HCT116 (cell line): ENCODE data around the gene AMN. TPM values are rescaled to one million over a fixed set of nuclear protein-coding genes. Genes with fewer than 3 reads are reported as not detected.

Source experiments
- ATAC-seq: fragments of 200-7000 bp; cut with Tn5 transposase; 2 replicates; pipeline ENCODE4 v1.9.1; 2020; ENCODE audit warnings: mild to moderate bottlenecking, moderate library complexity
- BruUV-seq: library from RNA; stranded (reverse); fragments of 400-500 nt; replicated peaks from 2 replicates; lab custom pipeline; 2021; lab: Mats Ljungman, UMichigan
- CTCF ChIA-PET: fragments of 300-600 bp; sonication (Branson Sonifier 250); formaldehyde crosslinking; loops from one replicate; lab custom pipeline; 2021; ENCODE audit warnings: antibody characterized with exemption; lab: Charles Lee
- POLR2A ChIA-PET: fragments of 300-600, 350-600 bp; sonication (Branson Sonifier 250); formaldehyde crosslinking; loops from one replicate; lab custom pipeline; 2021; ENCODE audit warnings: antibody characterized with exemption; lab: Charles Lee
- RAD21 ChIA-PET, 2 experiments: fragments of 300-600 bp; sonication (Branson Sonifier 250); formaldehyde crosslinking; loops; one replicate each; lab custom pipeline; 2023; ENCODE audit warnings: low total read pairs in 2 of 2; ENCODE audit not compliant: uncharacterized antibody in 2 of 2, unreplicated experiment in 2 of 2, low non-redundant PET in 1 of 2; lab: Charles Lee
- DNase-seq: peaks from one replicate; pipeline ENCODE4 v3.0.0-alpha.2; 2010; ENCODE audit warnings: low read depth, low spot score
- H2AFZ ChIP-seq: fragments of 200-600 bp; shearing (Covaris generic), sonication (generic); 2 replicates; pipeline ENCODE4 v1.6.1; 2017; ENCODE audit warnings: low read depth, mixed run types, mixed read lengths, antibody characterized with exemption, low read length; ENCODE audit not compliant: poor library complexity, severe bottlenecking
- H3K27ac ChIP-seq: 2 replicates; pipeline ENCODE4 v1.5.1; 2012; ENCODE audit warnings: low read depth, low read length
- H3K27me3 ChIP-seq: fragments of 200-600 bp; sonication (generic); 2 replicates; pipeline ENCODE4 v1.6.1; 2016; ENCODE audit warnings: mixed run types, low read length, mixed read lengths; ENCODE audit not compliant: insufficient read depth
- H3K36me3 ChIP-seq, 2 experiments: fragments of 200-500 bp in 1 of 2; fragments of 200-600 bp in 1 of 2; sonication (Bioruptor generic) in 1 of 2; sonication (generic) in 1 of 2; 2 replicates each; pipeline versions ENCODE4 v1.5.1 to v1.6.1; 2014 to 2016; ENCODE audit warnings: low read length in 2 of 2, inconsistent platforms in 1 of 2, mixed read lengths in 1 of 2, mixed run types in 1 of 2; ENCODE audit not compliant: insufficient read depth in 2 of 2, control insufficient read depth in 1 of 2
- H3K4me1 ChIP-seq, 2 experiments: fragments of 200-600 bp in 1 of 2; sonication (generic) in 1 of 2; 2 replicates each; pipeline versions ENCODE4 v1.5.1 to v1.6.1; 2012 to 2017; ENCODE audit warnings: low read length in 2 of 2, inconsistent platforms in 1 of 2, mild to moderate bottlenecking in 1 of 2, mixed read lengths in 1 of 2, mixed run types in 1 of 2, moderate library complexity in 1 of 2; ENCODE audit not compliant: insufficient read depth in 2 of 2, control insufficient read depth in 1 of 2
- H3K4me2 ChIP-seq: fragments of 200-600 bp; sonication (generic); 2 replicates; pipeline ENCODE4 v1.6.1; 2017; ENCODE audit warnings: mixed run types, low read length, mixed read lengths
- H3K4me3 ChIP-seq, 2 experiments: fragments of 200-600 bp in 1 of 2; sonication (generic) in 1 of 2; replicated peaks in 1 of 2; 2 replicates each; pipeline ENCODE4 v1.5.1; 2011 to 2016; ENCODE audit warnings: low read length in 2 of 2, control low read depth in 1 of 2, low read depth in 1 of 2, mild to moderate bottlenecking in 1 of 2, mixed read lengths in 1 of 2, mixed run types in 1 of 2
- H3K79me2 ChIP-seq: fragments of 200-600 bp; sonication (generic); 2 replicates; pipeline ENCODE4 v1.6.1; 2017; ENCODE audit warnings: mild to moderate bottlenecking, mixed run types, low read length, moderate library complexity, mixed read lengths; ENCODE audit not compliant: insufficient read depth
- H3K9ac ChIP-seq: fragments of 200-600 bp; sonication (generic); 2 replicates; pipeline ENCODE4 v1.6.1; 2016; ENCODE audit warnings: low read length, mixed read lengths
- H3K9me2 ChIP-seq: fragments of 200-600 bp; sonication (generic), shearing (Covaris generic); 2 replicates; pipeline ENCODE4 v1.6.1; 2017; ENCODE audit warnings: mixed run types, mild to moderate bottlenecking, moderate library complexity; ENCODE audit not compliant: insufficient read depth
- H3K9me3 ChIP-seq, 2 experiments: fragments of 200-500 bp in 1 of 2; fragments of 200-600 bp in 1 of 2; sonication (Bioruptor generic) in 1 of 2; sonication (generic) in 1 of 2; 2 replicates each; pipeline ENCODE4 v1.6.1; 2014 to 2017; ENCODE audit warnings: low read length in 2 of 2, mixed read lengths in 2 of 2, inconsistent platforms in 1 of 2, low read depth in 1 of 2, mild to moderate bottlenecking in 1 of 2, mixed run types in 1 of 2, moderate library complexity in 1 of 2; ENCODE audit not compliant: control insufficient read depth in 1 of 2, insufficient read depth in 1 of 2
- H4K20me1 ChIP-seq: fragments of 200-600 bp; sonication (generic), shearing (Covaris generic); 2 replicates; pipeline ENCODE4 v1.6.1; 2017; ENCODE audit warnings: mixed run types, mild to moderate bottlenecking, moderate library complexity; ENCODE audit not compliant: insufficient read depth
- ATF3 ChIP-seq: IDR thresholded peaks from 2 replicates; pipeline ENCODE4 v1.6.1; 2012
- CEBPB ChIP-seq: IDR thresholded peaks from 2 replicates; pipeline ENCODE4 v1.6.1; 2012; ENCODE audit warnings: low read depth
- CTCF ChIP-seq, 3 experiments: fragments of 200-600 bp in 1 of 3; sonication (generic) in 1 of 3; IDR thresholded peaks in 2 of 3; conservative IDR thresholded peaks in 1 of 3; 2 replicates each; pipeline ENCODE4 v1.5.1; 2012 to 2017; ENCODE audit warnings: low read depth in 2 of 3, low read length in 2 of 3, antibody characterized with exemption in 1 of 3, borderline replicate concordance in 1 of 3, control low read depth in 1 of 3, mild to moderate bottlenecking in 1 of 3, mixed read lengths in 1 of 3, mixed run types in 1 of 3, moderate library complexity in 1 of 3; ENCODE audit not compliant: insufficient read depth in 1 of 3
- EGR1 ChIP-seq: IDR thresholded peaks from 2 replicates; pipeline ENCODE4 v1.6.1; 2012; ENCODE audit warnings: low read depth
- ELF1 ChIP-seq: IDR thresholded peaks from 2 replicates; pipeline ENCODE4 v1.6.1; 2012; ENCODE audit warnings: low read depth, borderline replicate concordance
- EZH2phosphoT487 ChIP-seq: fragments of 200-600 bp; IDR thresholded peaks from 2 replicates; pipeline ENCODE4 v1.6.1; 2018; ENCODE audit warnings: antibody characterized with exemption, borderline replicate concordance
- FOSL1 ChIP-seq: IDR thresholded peaks from 2 replicates; pipeline ENCODE4 v1.6.1; 2012; ENCODE audit warnings: low read depth
- REST ChIP-seq: IDR thresholded peaks from 2 replicates; pipeline ENCODE4 v1.6.1; 2012; ENCODE audit warnings: low read depth
- SIN3A ChIP-seq: IDR thresholded peaks from 2 replicates; pipeline ENCODE4 v1.6.1; 2012; ENCODE audit warnings: low read depth
- TCF7L2 ChIP-seq: IDR thresholded peaks from 2 replicates; pipeline ENCODE4 v1.7.0; 2011; ENCODE audit warnings: borderline replicate concordance, inconsistent platforms; ENCODE audit not compliant: insufficient read depth, insufficient read length; ENCODE audit errors: extremely low read depth
- ZFX ChIP-seq: fragments of 450-650 bp; IDR thresholded peaks from 2 replicates; pipeline ENCODE4 v1.6.1; 2017
- ZNF274 ChIP-seq: fragments of 200-500 bp; sonication (Bioruptor generic); IDR thresholded peaks from 2 replicates; pipeline ENCODE4 v1.6.1; 2014; ENCODE audit warnings: mild to moderate bottlenecking, low read depth, low read length, inconsistent platforms
- intact Hi-C: fragments of 100-400 bp; cut with micrococcal nuclease; formaldehyde crosslinking; loops from 2 replicates; pipeline ENCODE4 v1.10.0; 2022
- total RNA-seq: library from RNA; stranded (reverse); gene quantifications from one replicate; pipeline ENCODE4 v1.2.1, GENCODE V29; 2021; ENCODE audit not compliant: unreplicated experiment

AMN gene
- total RNA-seq, 1 experiment from 2014 or later = 5.7 TPM

- POLR2A ChIA-PET = no interaction called here
- no peak overlapping the region for H3K27ac ChIP-seq
- RAD21 ChIA-PET = no interaction called here
- no peaks in the 10 kb centered on the region for H3K27me3 ChIP-seq
- ATAC-seq = no peak
- H3K4me1 ChIP-seq = no peaks in the 10 kb centered on the region
- no TSS peak for BruUV-seq
- no peak for DNase-seq
- no peaks in the 10 kb centered on the region for H3K9me2 ChIP-seq
- H3K9me3 ChIP-seq = no peaks in the 10 kb centered on the region
- intact Hi-C loops = loop anchor here (1.0 to 10.0 kb wide), 4 partner anchors 143 to 481 kb away; partner anchors contain the start of gene RCOR1
- H3K36me3 ChIP-seq = no peaks in the 10 kb centered on the region
- CTCF ChIA-PET = interaction anchor here (2.2 kb wide), 1 partner anchor 224 kb away, joined by 15 read pairs; no protein-coding TSS in a partner anchor
- no peak overlapping the region for H3K4me3 ChIP-seq
- no peaks in the 10 kb centered on the region for H4K20me1 ChIP-seq
- no peaks in the 10 kb centered on the region for H3K79me2 ChIP-seq
- no peak for TF ChIP-seq ELF1
- H3K9ac ChIP-seq = no peak overlapping the region
- H3K4me2 ChIP-seq = no peak overlapping the region
- H2AFZ ChIP-seq = no peak overlapping the region
Observed at GRCh38 chr14:102918438-102918837, 4.0 kb upstream of the AMN start.

- Histone ChIP-seq H3K79me2 (no peaks in the 10 kb centered on the region), H2AFZ (no peak overlapping the region), H3K9ac (no peak overlapping the region), H3K36me3 (no peaks in the 10 kb centered on the region), H3K4me2 (no peak overlapping the region), H3K27me3 (no peaks in the 10 kb centered on the region), H3K9me2 (no peaks in the 10 kb centered on the region), H3K4me3 (no peak overlapping the region), H3K4me1 (no peaks in the 10 kb centered on the region), H4K20me1 (no peaks in the 10 kb centered on the region), H3K9me3 (no peaks in the 10 kb centered on the region), H3K27ac (no peak overlapping the region)
- intact Hi-C loops = loop anchor here (10.0 kb wide), 1 partner anchor 396 kb away; no protein-coding TSS in a partner anchor
- ChIA-PET CTCF (no interaction called here), POLR2A (no interaction called here), RAD21 (no interaction called here)
- ATAC-seq (no peak), DNase-seq (no peak)
- BruUV-seq = no TSS peak
- TF ChIP-seq CTCF (IDR thresholded peaks at IDR 0.05 in 2 of 3, conservative IDR thresholded peaks at IDR 0.05 in 1 of 3; ENCODE audit: borderline replicate concordance in 1 of 3, insufficient read depth in 1 of 3, low read depth in 2 of 3, low read length in 2 of 3) = no peak
- TF ChIP-seq SIN3A = no peak
- no peak for TF ChIP-seq EGR1
- TF ChIP-seq FOSL1 = no peak
- TF ChIP-seq ZNF274 = no peak
- no peak for TF ChIP-seq ELF1
- no peak for TF ChIP-seq ZFX
- no peak for TF ChIP-seq ATF3
- no peak for TF ChIP-seq TCF7L2
- TF ChIP-seq EZH2phosphoT487 = no peak
- no peak for TF ChIP-seq REST
- no peak for TF ChIP-seq CEBPB
Observed at GRCh38 chr14:102920273-102920997, 2.0 kb upstream of the AMN start.
